Measurements from ENCODE around the gene YPEL2.

- TF ChIP-seq CTCF (IDR thresholded peaks at IDR 0.05; ENCODE audit: borderline replicate concordance, extremely low read depth, low read length, poor library complexity, severe bottlenecking) (no peak), EZH2 (IDR thresholded peaks at IDR 0.05; ENCODE audit: borderline replicate concordance, low read depth, low read length, severe bottlenecking) (no peak)
Measured at GRCh38 chr17:59406808-59407381, 75.4 kb downstream of the YPEL2 start.

Measured in DND-41 (cell line).